ENCODE data around the gene PHACTR1.

- no peak for TF ChIP-seq CTCF (conservative IDR thresholded peaks at IDR 0.05 in 1 of 2, IDR thresholded peaks at IDR 0.05 in 1 of 2; ENCODE audit: low read depth in 1 of 2, low read length in 2 of 2)
- no peak for TF ChIP-seq EZH2 (IDR thresholded peaks at IDR 0.05; ENCODE audit: low read length, missing control alignments)
Observed at GRCh38 chr6:13011612-13012146, 295.1 kb downstream of the PHACTR1 start.

All from fibroblast of lung (primary cell).